Fibroblast of skin of scalp (primary cell): Measurements from ENCODE around the gene OMG.
A peak's percentile ranks its signal among the peaks of the same experiment; 100 is the strongest.
"Not testable (repeated sequence)": the region's sequence is repeated elsewhere in the genome, so short reads cannot be mapped to it uniquely, and the experiment has no call there.

Source experiments
- DNase-seq: peaks from one replicate; pipeline ENCODE4 v3.0.0-alpha.2; 2013

Gene OMG

GRCh38 chr17:31308372-31309334, 11.6 kb upstream of the OMG start:
- no peak for DNase-seq

- no peak for DNase-seq
These were observed 10.6 kb upstream of the OMG start for GRCh38 chr17:31307640-31308039.

- no peak for DNase-seq
These were observed 2.6 kb upstream of the OMG start for GRCh38 chr17:31299624-31300023.

- no peak for DNase-seq
These were observed 897 bp downstream of the OMG start for GRCh38 chr17:31296142-31296541.

- DNase-seq, result no peak
These were observed 1.6 kb downstream of the OMG start for GRCh38 chr17:31295489-31295871.

- DNase-seq, result peak; percentile 72
These were observed 2.1 kb downstream of the OMG start for GRCh38 chr17:31294820-31295488.

GRCh38 chr17:31294231-31294630, 2.8 kb downstream of the OMG start:
- no peak for DNase-seq

- peak; percentile 63 for DNase-seq
These were observed 3.5 kb downstream of the OMG start for GRCh38 chr17:31293581-31293980.

- peak; percentile 86 for DNase-seq
These were observed 5.2 kb downstream of the OMG start for GRCh38 chr17:31291820-31292219.

GRCh38 chr17:31289790-31290189, 7.2 kb downstream of the OMG start:
- peak; percentile 26 for DNase-seq

- DNase-seq, result not testable (repeated sequence)
These were observed 9.1 kb downstream of the OMG start for GRCh38 chr17:31287932-31288331.

GRCh38 chr17:31286587-31286986, 10.5 kb downstream of the OMG start:
- DNase-seq, result no peak

GRCh38 chr17:31283841-31284240, 13.2 kb downstream of the OMG start:
- no peak for DNase-seq

- DNase-seq, result no peak
These were observed 16.0 kb downstream of the OMG start for GRCh38 chr17:31281061-31281460.

- no peak for DNase-seq
These were observed 17.6 kb downstream of the OMG start for GRCh38 chr17:31279401-31279800.

GRCh38 chr17:31275116-31275515, 21.9 kb downstream of the OMG start:
- DNase-seq, result no peak

- no peak for DNase-seq
These were observed 22.8 kb downstream of the OMG start for GRCh38 chr17:31274252-31274651.

GRCh38 chr17:31273516-31273915, 23.5 kb downstream of the OMG start:
- DNase-seq, result no peak

GRCh38 chr17:31272803-31273202, 24.2 kb downstream of the OMG start:
- no peak for DNase-seq

- DNase-seq, result no peak
These were observed 24.8 kb downstream of the OMG start for GRCh38 chr17:31272236-31272635.

GRCh38 chr17:31269578-31269983, 27.5 kb downstream of the OMG start:
- peak; percentile 98 for DNase-seq

- DNase-seq, result no peak
These were observed 27.9 kb downstream of the OMG start for GRCh38 chr17:31269036-31269577.

- no peak for DNase-seq
These were observed 31.0 kb downstream of the OMG start for GRCh38 chr17:31266042-31266441.

GRCh38 chr17:31262923-31263322, 34.1 kb downstream of the OMG start:
- DNase-seq, result not testable (repeated sequence)
